Urothelium cell line (cell line): ENCODE results near the gene ZNF354B.
"Not testable (repeated sequence)": the region's sequence is repeated elsewhere in the genome, so short reads cannot be mapped to it uniquely, and the experiment has no call there.

ENCODE experiments used
- DNase-seq: peaks from one replicate; pipeline ENCODE4 v3.0.0; 2011; ENCODE audit warnings: low spot score, mixed read lengths
- FAIRE-seq: peaks from 2 replicates; lab custom pipeline; 2011; peaks lifted over from hg19 to GRCh38; lab: Jason Lieb, UNC

The ZNF354B gene

GRCh38 chr5:178859625-178860521 is at the start of gene ZNF354B:
TSS of gene ZNF354B (plus strand) at chr5:178859953. CDS start at chr5:178861048, 1,095 bp downstream.
- no peak for FAIRE-seq
- peak; percentile 86 for DNase-seq

DNA sequence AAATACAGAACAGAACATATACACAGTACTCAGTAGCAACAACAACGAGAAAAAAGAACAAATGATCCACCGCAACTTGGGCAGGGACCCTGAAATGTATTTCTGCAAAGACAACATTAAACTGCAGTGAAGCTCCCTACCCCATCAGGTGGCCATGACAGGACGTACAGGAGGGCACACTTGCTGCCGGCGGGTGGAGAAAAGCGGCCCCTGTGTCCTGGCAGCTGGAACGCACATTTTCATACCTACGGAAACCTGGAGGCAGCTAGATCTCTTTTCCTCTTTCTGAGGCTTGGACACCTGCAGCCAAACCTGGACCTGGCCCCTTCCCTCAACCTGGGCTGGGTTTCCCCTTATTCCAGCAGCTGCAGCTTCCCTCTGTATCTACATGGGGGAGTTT is 42.2 kb upstream of the ZNF354B start:
- FAIRE-seq (no peak), DNase-seq (no peak)

DNA sequence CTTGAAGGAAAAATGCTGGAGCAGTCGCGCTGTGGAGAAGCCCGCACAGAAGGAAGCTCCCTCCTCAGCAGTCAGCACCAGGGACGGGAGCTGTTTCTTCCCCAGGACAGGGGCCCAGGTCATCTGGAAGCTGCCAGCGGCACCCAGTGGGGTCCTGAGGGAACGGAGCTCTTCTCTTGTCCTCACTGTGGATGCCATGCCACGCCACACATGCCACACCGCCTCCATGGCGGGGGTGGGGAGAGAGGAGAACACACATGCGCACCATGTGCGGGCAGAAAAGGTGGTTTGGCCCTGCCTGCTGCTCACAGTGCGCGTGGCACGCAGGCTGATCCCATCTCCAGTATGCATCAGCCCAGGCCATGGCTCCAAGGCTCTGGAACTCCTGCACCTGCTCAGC is 41.7 kb upstream of the ZNF354B start:
- DNase-seq (no peak), FAIRE-seq (no peak)

DNA sequence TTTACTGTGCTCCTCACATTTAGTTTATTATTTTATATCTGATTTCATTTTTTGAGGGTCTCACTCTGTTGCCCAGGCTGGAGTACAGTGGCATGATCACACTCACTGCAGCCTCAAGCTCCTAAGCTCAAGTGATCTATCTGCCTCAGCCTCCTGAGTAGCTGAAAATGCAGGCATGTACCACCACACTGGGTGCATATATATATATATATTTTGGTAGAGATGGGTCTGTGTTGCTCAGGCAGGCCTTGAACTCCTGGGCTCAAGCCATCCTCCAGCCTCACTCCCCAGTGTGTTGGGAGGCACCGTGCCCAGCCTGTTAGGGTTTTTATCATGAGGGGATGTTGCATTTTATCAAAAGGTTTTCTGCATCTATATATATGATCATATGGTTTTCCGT is 39.8 kb upstream of the ZNF354B start:
- FAIRE-seq (no peak), DNase-seq (no peak)

- FAIRE-seq (no peak), DNase-seq (no peak)
These were observed 34.3 kb upstream of the ZNF354B start for GRCh38 chr5:178825444-178825843.

DNA sequence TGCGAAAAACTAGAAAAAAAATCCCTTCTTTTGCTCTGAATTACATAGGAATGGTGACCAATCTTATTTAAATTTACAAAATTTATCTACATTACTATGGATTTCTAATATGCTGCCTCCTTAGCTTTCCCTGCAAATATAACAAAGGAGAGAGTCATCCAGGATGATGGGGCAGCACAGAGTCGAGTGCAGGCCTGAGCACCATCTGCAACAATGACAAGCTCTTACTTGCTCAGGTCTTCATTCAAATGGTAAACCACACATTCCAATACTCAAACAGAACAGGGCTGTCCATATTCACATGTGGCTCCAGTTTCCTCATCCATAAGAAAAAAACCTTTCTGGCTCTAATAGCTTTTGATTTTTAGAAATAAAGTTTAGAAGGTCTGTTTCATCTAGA is 33.5 kb upstream of the ZNF354B start:
- FAIRE-seq (no peak), DNase-seq (no peak)

- no peak for FAIRE-seq
- no peak for DNase-seq
These were observed 32.1 kb upstream of the ZNF354B start for GRCh38 chr5:178827636-178828035.

DNA sequence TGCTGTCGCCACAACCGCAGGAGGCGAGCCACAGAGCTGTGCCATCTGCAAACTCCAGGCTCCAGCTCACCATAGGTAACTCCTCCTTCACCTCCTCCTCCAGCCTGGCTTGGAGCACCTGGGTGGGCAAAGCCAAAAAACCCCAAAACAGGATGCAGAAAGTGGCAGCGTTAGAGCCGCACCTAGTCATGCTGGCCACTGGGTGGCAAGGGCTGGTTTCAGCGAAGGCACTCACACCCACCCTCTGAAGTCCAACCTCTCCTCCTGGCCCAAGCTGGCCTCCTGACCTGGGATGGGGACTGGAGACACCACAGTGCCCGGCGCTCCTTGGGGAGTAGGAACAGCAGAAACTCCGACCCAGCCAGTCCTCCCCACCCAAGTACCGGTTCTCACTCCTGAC is 28.7 kb upstream of the ZNF354B start:
- DNase-seq (no peak), FAIRE-seq (no peak)

DNA sequence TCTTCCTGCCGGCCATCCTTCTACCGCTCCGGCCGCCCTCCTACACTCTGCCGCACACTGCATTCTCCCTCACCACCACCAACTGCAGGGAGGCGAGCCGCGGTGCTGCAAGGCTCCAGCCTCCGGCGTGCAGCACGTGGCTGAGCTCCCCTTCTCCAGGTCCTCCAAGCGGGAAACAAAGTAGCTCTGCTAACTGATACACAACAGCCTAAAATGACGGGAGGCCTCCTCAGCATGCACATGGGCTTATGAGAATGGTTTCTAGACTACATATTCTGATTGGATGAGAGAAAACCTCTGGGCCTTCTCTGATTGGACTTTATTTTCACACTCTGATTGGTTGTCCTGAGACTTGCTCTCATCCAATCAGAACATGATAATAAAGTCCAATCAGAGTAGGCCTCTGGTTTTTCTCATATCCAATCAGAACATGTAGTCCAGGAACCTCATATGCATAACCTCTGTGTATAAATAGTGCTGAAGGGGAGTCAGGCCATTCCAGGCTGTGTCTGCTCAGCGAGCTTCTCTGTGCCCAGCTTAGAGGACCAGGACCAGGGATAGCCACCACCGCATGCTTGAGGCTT is 27.0 kb upstream of the ZNF354B start:
- DNase-seq (peak; percentile 49), FAIRE-seq (no peak)

DNA sequence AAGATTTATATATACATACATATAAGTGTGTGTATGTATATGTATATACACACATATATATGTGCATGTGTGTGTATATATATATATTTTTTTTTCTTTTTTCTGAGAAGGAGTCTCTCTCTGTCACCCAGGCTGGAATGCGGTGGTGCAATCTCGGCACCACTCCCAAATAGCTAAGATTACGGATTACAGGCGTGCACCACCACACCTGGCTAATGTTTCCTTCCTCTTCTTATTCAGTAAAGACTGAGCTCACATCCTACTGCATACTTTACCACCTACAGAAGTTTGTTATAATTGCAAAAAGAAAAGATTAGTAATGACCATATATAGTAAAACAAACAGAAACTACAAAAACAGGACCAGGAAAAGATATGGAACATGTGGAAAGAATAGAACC is 23.1 kb upstream of the ZNF354B start:
- no peak for DNase-seq
- no peak for FAIRE-seq

GRCh38 chr5:178838695-178839318 is 20.9 kb upstream of the ZNF354B start:
- FAIRE-seq, DNase-seq: not testable (repeated sequence)

GRCh38 chr5:178839319-178839704 is 20.4 kb upstream of the ZNF354B start:
- no peak for DNase-seq
- no peak for FAIRE-seq

DNA sequence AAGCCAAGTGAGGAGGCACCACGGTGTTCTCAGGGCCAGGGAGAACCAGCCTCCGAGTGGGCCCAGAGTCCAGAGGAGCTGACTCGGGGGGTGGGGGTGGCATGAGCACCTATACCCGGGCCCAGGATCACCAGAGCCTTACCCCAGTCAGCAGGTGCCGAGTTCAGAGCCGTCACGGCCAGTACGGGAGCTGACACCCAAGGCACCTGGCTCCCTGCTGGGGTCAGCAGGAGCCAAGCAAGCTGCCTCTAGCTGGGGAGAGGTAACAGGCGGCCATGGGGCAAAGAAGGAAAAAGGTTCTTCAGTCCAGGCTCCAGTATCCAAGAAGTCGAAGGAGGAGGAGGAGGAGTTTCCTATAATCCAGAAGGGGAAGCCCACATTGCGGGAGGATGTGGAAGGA is 19.4 kb upstream of the ZNF354B start:
- not testable (repeated sequence) for DNase-seq, FAIRE-seq

DNA sequence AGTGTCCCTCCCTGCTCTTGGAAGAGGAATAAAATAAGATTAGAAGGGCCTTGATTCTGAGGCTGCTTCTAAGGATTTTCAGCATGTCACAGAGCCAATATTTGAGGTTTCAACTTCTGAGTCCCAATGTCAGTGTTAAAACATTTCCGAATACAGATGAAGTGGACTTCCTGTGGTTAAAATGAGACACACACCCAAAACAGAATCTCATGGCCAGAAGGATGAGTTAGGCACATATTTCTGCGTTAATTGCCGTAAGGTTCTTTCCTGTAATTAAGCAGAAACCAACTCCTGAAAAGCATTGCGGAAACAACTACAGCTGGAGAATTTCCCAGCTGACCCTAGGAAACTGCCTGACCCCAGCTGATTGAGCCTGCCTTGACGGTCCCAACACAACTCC is 10.4 kb upstream of the ZNF354B start:
- no peak for DNase-seq
- no peak for FAIRE-seq

GRCh38 chr5:178851951-178852350 is 7.8 kb upstream of the ZNF354B start:
- DNase-seq (no peak), FAIRE-seq (no peak)

GRCh38 chr5:178854284-178854683 is 5.5 kb upstream of the ZNF354B start:
- DNase-seq (no peak), FAIRE-seq (no peak)

- not testable (repeated sequence) for DNase-seq, FAIRE-seq
These were observed 862 bp downstream of the ZNF354B start for GRCh38 chr5:178860615-178861014.

DNA sequence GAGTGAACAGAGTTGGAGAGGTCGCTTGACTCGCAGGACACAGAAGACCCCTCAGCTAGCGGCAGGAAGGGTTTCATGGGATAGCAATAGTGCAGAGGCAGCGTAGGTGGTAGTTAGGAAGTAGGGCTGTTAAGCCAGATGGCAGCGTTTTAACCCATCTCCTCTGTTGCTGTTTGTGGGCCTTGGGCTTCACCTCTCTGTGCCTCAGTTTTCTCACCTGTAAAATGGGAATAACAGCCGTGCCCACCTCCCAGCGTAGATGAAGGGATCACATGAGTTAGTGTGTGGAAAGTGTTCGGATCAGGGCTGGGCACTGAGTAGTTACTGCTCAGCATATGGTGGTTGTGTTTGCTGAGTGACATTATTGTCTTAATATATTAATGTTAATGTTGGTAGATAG is 1.9 kb downstream of the ZNF354B start:
- DNase-seq (no peak), FAIRE-seq (no peak)

DNA sequence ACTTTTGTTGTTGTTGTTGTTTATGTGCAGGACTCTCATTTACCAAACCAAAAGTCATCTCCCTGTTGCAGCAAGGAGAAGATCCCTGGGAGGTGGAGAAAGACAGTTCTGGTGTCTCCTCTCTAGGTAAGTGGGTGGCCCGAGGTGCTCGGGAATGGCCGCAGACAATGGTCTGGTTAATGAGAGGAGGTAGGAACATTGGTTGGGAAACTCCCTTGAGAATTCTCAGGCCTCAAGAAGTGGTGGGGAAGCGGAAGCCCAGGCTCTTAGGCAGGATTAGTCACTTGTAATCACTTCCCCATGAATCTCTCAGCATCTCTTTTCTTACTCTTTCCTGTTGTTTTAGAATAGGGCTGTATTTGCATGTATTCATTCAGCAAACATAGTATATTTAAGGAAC is 7.2 kb downstream of the ZNF354B start:
- FAIRE-seq (no peak), DNase-seq (no peak)

- no peak for FAIRE-seq
- no peak for DNase-seq
These were observed 9.8 kb downstream of the ZNF354B start for GRCh38 chr5:178869577-178869976.

DNA sequence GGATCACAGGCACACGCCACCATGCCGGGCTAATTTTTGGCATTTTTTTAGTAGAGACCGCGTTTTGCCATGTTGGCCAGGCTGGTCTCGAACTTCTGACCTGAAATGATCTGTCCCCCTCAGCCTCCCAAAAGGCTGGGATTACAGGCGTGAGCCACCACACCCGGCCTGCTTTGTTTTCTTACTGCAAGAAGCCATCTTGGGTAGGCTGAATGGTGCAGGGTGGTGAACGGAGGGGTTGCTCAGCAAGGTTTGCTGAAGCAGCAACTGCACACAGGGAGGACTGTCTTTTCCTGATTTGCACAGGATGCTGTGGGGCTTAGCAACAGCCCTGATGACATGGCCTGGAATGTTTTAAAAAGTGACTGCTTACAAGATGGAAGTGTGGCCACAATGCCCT is 10.7 kb downstream of the ZNF354B start:
- DNase-seq (no peak), FAIRE-seq (no peak)

GRCh38 chr5:178872302-178872701 is 12.5 kb downstream of the ZNF354B start:
- DNase-seq = no peak
- FAIRE-seq = no peak
